ENCODE measurements around the gene KIF17.

KIF17 gene

GRCh38 chr1:20700636-20701215 is 17.1 kb downstream of the KIF17 start:
- H3K9ac ChIP-seq (ENCODE audit: insufficient read length, low read depth) = no peak overlapping the region
- TF ChIP-seq SUZ12 (IDR thresholded peaks at IDR 0.05; ENCODE audit: extremely low read depth, insufficient read depth, insufficient read length) (no peak), ZNF274 (IDR thresholded peaks at IDR 0.05; ENCODE audit: low read depth, low read length) (no peak), YY1 (IDR thresholded peaks at IDR 0.05; ENCODE audit: insufficient read depth, insufficient read length) (no peak)
- H3K4me1 ChIP-seq (ENCODE audit: insufficient read depth, insufficient read length) = peaks cover 9% of the 10 kb centered on the region
- peaks cover 19% of the 10 kb centered on the region for H3K36me3 ChIP-seq (ENCODE audit: insufficient read depth, insufficient read length, low read length)
- DNase-seq (ENCODE audit: low read depth, low spot score) = no peak
- no peaks in the 10 kb centered on the region for H3K9me3 ChIP-seq (ENCODE audit: insufficient read depth, low read length)
- H3K27me3 ChIP-seq (ENCODE audit: insufficient read depth, insufficient read length) = no peaks in the 10 kb centered on the region
- H3K4me3 ChIP-seq (ENCODE audit: insufficient read length, low read depth) = no peak overlapping the region

- H3K27me3 ChIP-seq (ENCODE audit: insufficient read depth, insufficient read length) = no peaks in the 10 kb centered on the region
- no peak overlapping the region for H3K9ac ChIP-seq (ENCODE audit: insufficient read length, low read depth)
- H3K4me1 ChIP-seq (ENCODE audit: insufficient read depth, insufficient read length) = peaks cover 9% of the 10 kb centered on the region
- H3K9me3 ChIP-seq (ENCODE audit: insufficient read depth, low read length) = no peaks in the 10 kb centered on the region
- H3K4me3 ChIP-seq (ENCODE audit: insufficient read length, low read depth) = no peak overlapping the region
- DNase-seq (ENCODE audit: low read depth, low spot score) = no peak
- TF ChIP-seq ZNF274 (IDR thresholded peaks at IDR 0.05; ENCODE audit: low read depth, low read length) = no peak
- no peak for TF ChIP-seq SUZ12 (IDR thresholded peaks at IDR 0.05; ENCODE audit: extremely low read depth, insufficient read depth, insufficient read length)
- no peak for TF ChIP-seq YY1 (IDR thresholded peaks at IDR 0.05; ENCODE audit: insufficient read depth, insufficient read length)
- H3K36me3 ChIP-seq (ENCODE audit: insufficient read depth, insufficient read length, low read length) = peaks cover 16% of the 10 kb centered on the region
These were observed 18.2 kb downstream of the KIF17 start for GRCh38 chr1:20699558-20699957.

GRCh38 chr1:20698195-20698910 is 19.5 kb downstream of the KIF17 start:
- no peaks in the 10 kb centered on the region for H3K27me3 ChIP-seq (ENCODE audit: insufficient read depth, insufficient read length)
- no peak for DNase-seq (ENCODE audit: low read depth, low spot score)
- no peak for TF ChIP-seq ZNF274 (IDR thresholded peaks at IDR 0.05; ENCODE audit: low read depth, low read length)
- no peak for TF ChIP-seq YY1 (IDR thresholded peaks at IDR 0.05; ENCODE audit: insufficient read depth, insufficient read length)
- no peak for TF ChIP-seq SUZ12 (IDR thresholded peaks at IDR 0.05; ENCODE audit: extremely low read depth, insufficient read depth, insufficient read length)
- peaks cover 9% of the 10 kb centered on the region for H3K4me1 ChIP-seq (ENCODE audit: insufficient read depth, insufficient read length)
- no peak overlapping the region for H3K9ac ChIP-seq (ENCODE audit: insufficient read length, low read depth)
- H3K9me3 ChIP-seq (ENCODE audit: insufficient read depth, low read length) = no peaks in the 10 kb centered on the region
- H3K4me3 ChIP-seq (ENCODE audit: insufficient read length, low read depth) = no peak overlapping the region
- peaks cover 14% of the 10 kb centered on the region for H3K36me3 ChIP-seq (ENCODE audit: insufficient read depth, insufficient read length, low read length)

- Histone ChIP-seq H3K9ac (ENCODE audit: insufficient read length, low read depth) (no peak overlapping the region), H3K36me3 (ENCODE audit: insufficient read depth, insufficient read length, low read length) (peaks cover 10% of the 10 kb centered on the region), H3K27me3 (ENCODE audit: insufficient read depth, insufficient read length) (no peaks in the 10 kb centered on the region), H3K9me3 (ENCODE audit: insufficient read depth, low read length) (no peaks in the 10 kb centered on the region), H3K4me3 (ENCODE audit: insufficient read length, low read depth) (no peak overlapping the region), H3K4me1 (ENCODE audit: insufficient read depth, insufficient read length) (peaks cover 9% of the 10 kb centered on the region)
- no peak for DNase-seq (ENCODE audit: low read depth, low spot score)
- TF ChIP-seq ZNF274 (IDR thresholded peaks at IDR 0.05; ENCODE audit: low read depth, low read length) = no peak
- TF ChIP-seq SUZ12 (IDR thresholded peaks at IDR 0.05; ENCODE audit: extremely low read depth, insufficient read depth, insufficient read length) = no peak
These were observed 20.2 kb downstream of the KIF17 start for GRCh38 chr1:20697563-20697962.

GRCh38 chr1:20696397-20697333 is 21.1 kb downstream of the KIF17 start:
- Histone ChIP-seq H3K4me1 (ENCODE audit: insufficient read depth, insufficient read length) (peaks cover 9% of the 10 kb centered on the region), H3K4me3 (ENCODE audit: insufficient read length, low read depth) (peak overlapping the region; percentile 36), H3K9me3 (ENCODE audit: insufficient read depth, low read length) (no peaks in the 10 kb centered on the region), H3K36me3 (ENCODE audit: insufficient read depth, insufficient read length, low read length) (peaks cover 5% of the 10 kb centered on the region), H3K9ac (ENCODE audit: insufficient read length, low read depth) (peak overlapping the region; percentile 71), H3K27me3 (ENCODE audit: insufficient read depth, insufficient read length) (no peaks in the 10 kb centered on the region)
- peak; percentile 48 for DNase-seq (ENCODE audit: low read depth, low spot score)
- TF ChIP-seq ZNF274 (IDR thresholded peaks at IDR 0.05; ENCODE audit: low read depth, low read length) (no peak), SUZ12 (IDR thresholded peaks at IDR 0.05; ENCODE audit: extremely low read depth, insufficient read depth, insufficient read length) (no peak), YY1 (IDR thresholded peaks at IDR 0.05; ENCODE audit: insufficient read depth, insufficient read length) (no peak)

- Histone ChIP-seq H3K4me3 (ENCODE audit: insufficient read length, low read depth) (no peak overlapping the region), H3K27me3 (ENCODE audit: insufficient read depth, insufficient read length) (no peaks in the 10 kb centered on the region), H3K4me1 (ENCODE audit: insufficient read depth, insufficient read length) (peaks cover 6% of the 10 kb centered on the region), H3K36me3 (ENCODE audit: insufficient read depth, insufficient read length, low read length) (peaks cover 3% of the 10 kb centered on the region), H3K9ac (ENCODE audit: insufficient read length, low read depth) (no peak overlapping the region), H3K9me3 (ENCODE audit: insufficient read depth, low read length) (no peaks in the 10 kb centered on the region)
- no peak for DNase-seq (ENCODE audit: low read depth, low spot score)
- TF ChIP-seq YY1 (IDR thresholded peaks at IDR 0.05; ENCODE audit: insufficient read depth, insufficient read length) (no peak), SUZ12 (IDR thresholded peaks at IDR 0.05; ENCODE audit: extremely low read depth, insufficient read depth, insufficient read length) (no peak), ZNF274 (IDR thresholded peaks at IDR 0.05; ENCODE audit: low read depth, low read length) (no peak)
These were observed 22.3 kb downstream of the KIF17 start for GRCh38 chr1:20695515-20695914.

GRCh38 chr1:20693623-20694022 is 24.2 kb downstream of the KIF17 start:
- no peaks in the 10 kb centered on the region for H3K27me3 ChIP-seq (ENCODE audit: insufficient read depth, insufficient read length)
- H3K9ac ChIP-seq (ENCODE audit: insufficient read length, low read depth) = no peak overlapping the region
- H3K36me3 ChIP-seq (ENCODE audit: insufficient read depth, insufficient read length, low read length) = peaks cover 9% of the 10 kb centered on the region
- DNase-seq (ENCODE audit: low read depth, low spot score) = no peak
- H3K4me3 ChIP-seq (ENCODE audit: insufficient read length, low read depth) = no peak overlapping the region
- H3K4me1 ChIP-seq (ENCODE audit: insufficient read depth, insufficient read length) = peaks cover 6% of the 10 kb centered on the region
- no peaks in the 10 kb centered on the region for H3K9me3 ChIP-seq (ENCODE audit: insufficient read depth, low read length)
- TF ChIP-seq ZNF274 (IDR thresholded peaks at IDR 0.05; ENCODE audit: low read depth, low read length) (no peak), YY1 (IDR thresholded peaks at IDR 0.05; ENCODE audit: insufficient read depth, insufficient read length) (no peak), SUZ12 (IDR thresholded peaks at IDR 0.05; ENCODE audit: extremely low read depth, insufficient read depth, insufficient read length) (no peak)
